ENCODE measurements around the gene LINC00632.

DNA sequence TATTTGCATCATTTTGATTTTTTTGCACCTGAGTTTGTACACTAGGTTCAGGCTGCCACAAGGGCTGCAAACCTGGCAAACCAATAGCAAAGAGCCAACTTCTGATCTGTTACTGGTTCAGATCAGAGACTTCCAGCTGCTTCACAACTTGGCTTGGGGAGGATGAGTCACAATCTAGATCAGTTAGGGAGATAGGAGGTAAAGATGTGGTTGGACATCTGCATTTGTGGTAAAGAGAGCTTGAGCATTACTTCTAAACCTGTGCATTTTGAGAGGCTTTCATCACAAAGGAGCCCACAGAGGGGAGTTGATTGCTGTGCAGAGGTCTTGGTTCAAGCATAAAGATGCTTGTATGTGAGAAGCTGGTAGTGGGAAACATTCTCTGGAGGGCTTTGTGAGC lies 34.5 kb downstream of the LINC00632 start:
- TF ChIP-seq, protein P1, sequence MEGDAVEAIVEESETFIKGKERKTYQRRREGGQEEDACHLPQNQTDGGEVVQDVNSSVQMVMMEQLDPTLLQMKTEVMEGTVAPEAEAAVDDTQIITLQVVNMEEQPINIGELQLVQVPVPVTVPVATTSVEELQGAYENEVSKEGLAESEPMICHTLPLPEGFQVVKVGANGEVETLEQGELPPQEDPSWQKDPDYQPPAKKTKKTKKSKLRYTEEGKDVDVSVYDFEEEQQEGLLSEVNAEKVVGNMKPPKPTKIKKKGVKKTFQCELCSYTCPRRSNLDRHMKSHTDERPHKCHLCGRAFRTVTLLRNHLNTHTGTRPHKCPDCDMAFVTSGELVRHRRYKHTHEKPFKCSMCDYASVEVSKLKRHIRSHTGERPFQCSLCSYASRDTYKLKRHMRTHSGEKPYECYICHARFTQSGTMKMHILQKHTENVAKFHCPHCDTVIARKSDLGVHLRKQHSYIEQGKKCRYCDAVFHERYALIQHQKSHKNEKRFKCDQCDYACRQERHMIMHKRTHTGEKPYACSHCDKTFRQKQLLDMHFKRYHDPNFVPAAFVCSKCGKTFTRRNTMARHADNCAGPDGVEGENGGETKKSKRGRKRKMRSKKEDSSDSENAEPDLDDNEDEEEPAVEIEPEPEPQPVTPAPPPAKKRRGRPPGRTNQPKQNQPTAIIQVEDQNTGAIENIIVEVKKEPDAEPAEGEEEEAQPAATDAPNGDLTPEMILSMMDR (IDR thresholded peaks at IDR 0.05) = no peak
- no peak for TF ChIP-seq POLR2A (IDR thresholded peaks at IDR 0.05)

Data from testis (tissue), 2 donors.